A172 (cell line): ENCODE data around the gene STRC. TPM values are rescaled to one million over a fixed set of nuclear protein-coding genes. Genes with fewer than 3 reads are reported as not detected.
"Not testable (repeated sequence)": the region's sequence is repeated elsewhere in the genome, so short reads cannot be mapped to it uniquely, and the experiment has no call there.

Experiments
- DNase-seq: peaks from one replicate; pipeline ENCODE4 v3.0.0-alpha.2; 2015; ENCODE audit warnings: low spot score
- total RNA-seq: library from RNA; depleted of rRNA; stranded (reverse); fragments of >200 nt; shearing (Covaris generic); gene quantifications from 2 replicates; pipeline ENCODE4 v1.2.3, GENCODE V29; 2014; rRNA removed

Gene STRC
- total RNA-seq: not detected in 2 replicates

DNA sequence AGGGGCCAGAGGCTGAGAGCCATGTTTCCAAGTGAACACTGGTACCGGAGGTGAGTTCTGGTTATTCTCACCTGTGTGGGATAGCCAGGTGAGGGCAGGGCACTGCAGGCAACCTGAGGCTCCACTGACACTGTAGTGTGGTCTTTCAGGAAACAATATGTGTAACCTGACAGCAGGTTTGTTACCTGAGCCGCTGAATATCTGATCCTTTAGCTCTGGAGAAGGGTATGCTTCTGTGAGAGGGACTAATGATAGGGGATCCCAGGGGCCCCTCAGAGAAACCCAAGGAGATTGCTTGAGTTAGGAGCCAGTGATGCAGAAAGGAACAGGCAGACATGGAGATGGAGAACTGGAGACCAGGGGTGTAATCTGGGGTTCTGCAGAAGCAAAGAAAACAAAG lies at the start of gene STRC:
Gene STRC, minus strand, starts transcription at position 101 of the 400 bp plus-strand sequence. Its CDS starts 78 bp downstream, at position 23.
- not testable (repeated sequence) for DNase-seq

DNA sequence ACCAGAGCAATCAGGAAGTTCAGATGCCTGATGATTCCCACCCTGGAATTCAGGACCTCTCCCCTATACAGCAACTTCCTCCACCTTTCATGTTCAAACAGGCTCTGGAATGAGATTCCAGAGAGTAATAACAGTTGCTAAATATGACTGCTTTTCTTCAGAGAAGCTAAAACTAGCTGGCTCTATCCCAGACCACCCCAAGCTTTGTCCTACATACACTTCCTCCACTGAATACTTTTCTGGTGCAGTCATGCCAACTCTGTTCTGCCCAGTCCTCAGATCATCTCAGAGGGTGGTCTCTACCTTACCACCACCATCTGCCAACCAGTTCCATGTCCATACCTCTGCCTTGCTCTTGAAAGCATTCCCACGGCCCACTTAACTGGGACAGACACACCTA lies 47.6 kb upstream of the STRC start:
- not testable (repeated sequence) for DNase-seq

DNA sequence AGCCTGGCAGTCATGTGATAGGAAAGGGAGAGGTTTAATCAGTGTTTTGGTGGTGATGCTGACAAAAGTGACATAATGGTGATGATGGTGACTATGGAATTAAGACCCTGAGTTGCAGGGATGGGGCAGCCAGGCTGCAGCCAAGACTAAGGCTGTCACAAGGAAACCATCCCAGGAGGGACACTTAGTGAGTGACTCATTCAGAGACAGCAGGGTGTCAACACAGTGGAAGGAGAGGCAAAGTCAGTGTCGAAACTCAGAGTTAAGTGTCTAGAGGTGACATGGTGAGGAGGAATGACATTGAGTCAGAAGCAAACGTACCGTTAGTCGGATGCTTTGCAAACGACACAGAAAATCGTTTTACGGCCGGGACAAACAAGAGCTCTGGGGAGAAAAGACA lies 44.7 kb upstream of the STRC start:
- DNase-seq: not testable (repeated sequence)

DNA sequence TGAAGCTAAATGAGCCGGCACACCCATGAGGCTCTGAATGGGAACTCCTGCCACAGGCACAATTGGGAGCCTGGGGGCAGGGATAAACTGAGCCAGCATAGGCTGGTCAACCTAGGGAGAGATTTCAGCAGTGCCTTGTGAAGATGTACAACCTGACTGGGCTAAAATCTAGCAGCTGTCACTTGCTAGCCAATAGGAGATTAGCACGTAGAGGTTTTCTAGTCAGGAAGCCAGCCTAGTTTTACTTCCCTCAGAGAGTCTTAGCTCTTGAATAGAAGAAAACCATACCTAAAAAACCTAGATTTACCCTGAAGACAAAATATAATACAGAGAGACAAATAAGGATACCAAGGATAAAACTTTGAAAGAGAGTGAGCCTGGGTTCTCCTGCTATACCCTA lies 43.7 kb upstream of the STRC start:
- DNase-seq: not testable (repeated sequence)

DNA sequence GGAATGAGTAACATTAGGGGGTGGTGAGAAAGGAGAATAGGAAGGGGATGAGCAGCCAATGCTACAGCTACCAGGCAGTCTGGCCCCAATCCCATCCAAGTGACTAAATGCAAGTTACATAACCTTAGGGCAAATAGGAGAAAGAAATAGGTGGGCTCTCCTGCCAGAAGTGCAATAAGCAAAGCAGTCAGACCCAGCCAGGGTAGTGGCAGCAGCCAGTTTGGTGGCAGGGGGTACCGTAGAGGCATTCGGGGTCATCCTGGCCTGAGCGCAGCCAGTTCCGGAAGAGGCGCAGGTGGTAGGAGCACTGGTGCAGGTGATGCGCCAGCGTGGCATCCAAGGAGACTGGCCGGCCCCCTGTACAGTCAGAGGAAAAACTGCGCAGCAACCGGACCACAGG lies 41.1 kb upstream of the STRC start:
- not testable (repeated sequence) for DNase-seq

DNA sequence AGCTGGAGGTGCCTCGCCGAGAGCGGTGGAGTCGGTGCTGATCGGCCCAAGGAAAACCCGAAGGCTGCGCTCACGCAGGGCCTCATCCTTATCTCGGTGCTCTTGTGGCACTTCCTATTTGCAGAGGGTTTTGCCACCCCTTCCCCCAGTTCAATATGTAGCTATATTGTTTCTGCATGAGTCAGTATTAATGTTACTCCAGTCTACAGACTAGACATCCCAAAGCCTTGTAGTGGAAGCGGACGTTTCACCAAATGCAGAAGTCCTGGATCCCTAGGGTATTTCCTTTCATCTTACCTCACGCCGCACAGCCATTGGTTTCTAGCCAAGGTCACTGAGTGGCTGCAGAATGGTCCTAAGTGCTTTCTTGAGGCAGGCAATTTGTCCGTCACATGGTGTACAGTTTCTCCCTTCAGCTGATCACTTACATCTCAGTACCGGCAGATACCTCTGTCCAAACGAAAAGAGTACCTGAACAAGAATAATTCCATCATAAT lies 30.9 kb upstream of the STRC start:
- not testable (repeated sequence) for DNase-seq

DNA sequence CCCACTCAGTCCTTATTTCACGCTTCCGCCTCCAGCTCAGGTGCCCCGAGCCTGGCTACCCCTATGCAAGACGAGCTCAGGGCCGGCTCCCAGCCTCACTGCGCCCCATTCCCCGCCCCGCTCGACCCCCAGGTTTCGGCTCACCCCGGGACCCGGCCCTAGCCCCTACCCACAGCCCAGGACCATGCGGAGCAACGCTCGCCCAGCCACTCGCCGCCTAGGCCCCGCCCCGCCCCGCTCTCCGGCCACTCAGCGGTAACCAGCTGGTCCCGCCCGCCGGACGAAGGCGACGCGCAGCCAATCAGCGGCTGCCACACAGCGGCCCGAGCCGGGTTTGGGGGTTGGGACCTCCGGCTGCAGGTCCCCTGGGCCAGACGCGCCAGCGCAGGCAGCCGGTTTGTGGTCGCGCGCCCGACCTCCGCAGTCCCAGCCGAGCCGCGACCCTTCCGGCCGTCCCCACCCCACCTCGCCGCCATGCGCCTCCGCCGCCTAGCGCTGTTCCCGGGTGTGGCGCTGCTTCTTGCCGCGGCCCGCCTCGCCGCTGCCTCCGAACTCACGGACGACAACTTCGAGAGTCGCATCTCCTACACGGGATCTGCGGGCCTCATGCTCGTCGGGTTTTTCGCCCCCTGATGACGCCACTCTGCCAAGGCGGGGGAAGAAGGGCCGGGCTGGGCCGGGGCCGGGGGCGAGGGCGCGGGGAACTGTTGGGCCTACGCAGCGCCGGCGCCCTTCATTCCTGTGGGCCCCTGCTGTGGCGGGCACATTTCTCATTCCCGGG lies 30.2 kb upstream of the STRC start, which contains the start of gene CATSPER2:
Gene CATSPER2, minus strand, starts transcription at position 196 of the 781 bp plus-strand sequence. CDS start 783 bp downstream, outside the sequence.
- no peak for DNase-seq

DNA sequence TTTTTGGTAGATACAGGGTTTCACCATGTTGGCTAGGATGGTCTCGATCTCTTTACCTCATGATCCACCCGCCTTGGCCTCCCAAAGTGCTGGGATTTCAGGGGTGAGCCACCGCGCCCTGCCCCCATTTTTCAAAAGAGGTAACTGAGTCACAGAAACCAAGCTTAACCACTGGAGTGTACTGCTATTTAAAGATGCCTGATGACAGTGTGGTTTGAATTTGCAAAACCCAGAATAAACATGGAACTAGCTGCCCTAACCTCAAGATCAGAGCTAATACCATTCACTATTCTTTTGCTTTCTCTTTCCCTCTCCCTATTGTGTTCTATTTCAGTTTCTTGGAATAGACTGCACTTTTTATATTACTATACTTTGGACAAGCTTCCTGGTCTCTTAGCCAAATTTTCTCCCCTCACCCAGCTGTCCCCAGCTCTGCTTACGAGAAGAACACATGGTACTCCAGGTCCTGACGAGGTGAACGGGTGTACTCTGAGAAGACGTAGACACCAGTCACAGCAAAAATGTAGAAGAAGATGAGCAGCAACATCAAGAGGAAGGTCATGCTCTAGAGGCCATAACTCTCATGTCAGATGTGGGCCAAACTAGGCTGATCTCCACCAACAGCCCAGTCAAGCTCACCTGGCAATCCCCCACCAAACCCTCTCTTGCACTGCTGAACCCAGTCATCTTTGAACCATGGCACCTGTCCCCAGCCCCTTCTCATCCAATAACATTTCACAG lies 20.0 kb upstream of the STRC start:
- DNase-seq: not testable (repeated sequence)

DNA sequence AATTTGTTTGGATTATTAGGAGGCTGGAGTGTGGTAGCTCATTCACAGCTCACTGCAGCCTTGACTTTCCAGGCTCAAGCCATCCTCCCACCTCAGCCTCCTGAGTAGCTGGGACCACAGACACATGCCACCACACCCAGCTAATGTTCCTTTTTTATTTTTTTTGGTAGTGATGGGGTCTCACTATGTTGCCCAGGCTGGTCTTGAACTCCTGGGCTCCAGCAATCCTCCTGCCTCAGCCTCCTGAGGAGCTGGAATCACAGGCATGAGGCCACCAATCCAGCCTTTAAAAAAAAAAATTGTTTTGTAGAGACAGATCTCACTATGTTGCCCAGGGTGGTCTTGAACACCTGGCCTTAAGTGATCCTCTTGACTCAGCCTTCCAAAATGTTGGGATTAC lies 8.3 kb upstream of the STRC start:
- not testable (repeated sequence) for DNase-seq

DNA sequence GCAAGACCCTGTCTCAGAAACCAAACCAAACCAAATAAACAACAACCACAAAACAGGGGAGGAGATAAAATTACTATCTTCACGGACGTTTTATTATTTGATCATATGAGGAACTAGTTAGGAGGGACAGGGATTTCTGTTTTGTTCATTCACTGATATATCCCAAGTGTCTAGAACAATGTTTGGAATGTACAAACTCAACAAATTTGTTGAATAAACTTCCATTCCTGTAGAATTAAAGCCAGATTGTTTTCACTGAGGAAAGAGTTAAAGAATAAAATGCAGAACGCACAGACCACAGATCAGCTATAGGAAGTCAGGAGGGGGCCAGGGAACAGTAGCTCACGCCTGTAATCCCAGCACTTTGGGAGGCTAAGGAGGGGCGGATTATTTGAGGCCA lies 6.5 kb upstream of the STRC start:
- no peak for DNase-seq

DNA sequence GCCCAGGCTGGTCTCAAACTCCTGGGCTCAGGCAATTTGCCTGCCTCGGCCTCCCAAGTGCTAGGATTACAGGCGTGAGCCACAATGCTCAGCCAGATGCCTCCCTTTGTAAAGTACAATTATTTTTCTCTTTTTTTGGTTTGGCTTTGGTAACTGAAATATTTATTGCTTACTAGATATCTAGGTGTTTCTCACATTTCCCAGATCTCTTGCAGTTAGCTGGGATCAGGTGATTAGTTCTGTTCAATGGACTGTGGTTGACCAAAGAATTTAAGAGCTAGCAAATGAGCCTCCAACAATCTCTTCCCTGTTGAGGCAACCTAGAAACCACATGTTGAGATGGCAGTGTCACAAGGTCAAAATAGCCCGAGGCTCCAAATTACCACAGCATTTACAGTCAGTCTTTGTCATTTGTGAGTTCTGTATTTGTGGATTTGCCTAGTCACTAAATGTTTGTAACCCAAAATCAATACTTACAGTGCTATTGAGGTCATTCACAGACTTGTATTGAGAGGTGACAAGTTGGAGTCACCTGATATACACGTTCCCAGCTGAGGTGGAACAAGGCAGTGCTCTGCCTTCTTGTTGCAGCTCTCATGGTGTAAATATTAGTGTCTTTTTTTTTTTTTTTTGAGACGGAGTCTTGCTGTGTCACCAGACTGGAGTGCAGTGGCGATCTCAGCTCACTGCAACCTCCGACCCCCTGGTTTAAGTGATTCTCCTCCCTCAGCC lies 3.6 kb upstream of the STRC start:
- DNase-seq: peak; percentile 45

DNA sequence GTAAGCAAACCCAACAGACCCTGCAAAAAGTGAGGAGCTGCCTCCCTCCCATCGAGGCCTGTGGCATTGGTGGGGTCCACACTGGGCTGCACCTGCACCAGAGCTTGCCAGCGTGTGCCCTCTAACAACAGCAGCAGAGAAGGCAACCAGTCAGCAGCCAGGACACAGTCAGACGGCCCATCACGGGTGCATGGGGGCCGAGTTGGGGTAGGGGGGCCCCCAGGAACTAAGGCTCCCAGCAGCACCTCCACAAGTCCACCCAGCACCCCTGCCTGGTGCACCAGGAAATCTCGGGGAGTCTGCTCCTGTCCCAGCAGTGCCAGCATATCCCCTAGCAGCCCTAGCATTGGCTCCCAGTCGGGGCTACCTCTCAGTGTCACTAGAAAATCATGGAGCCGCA lies 850 bp downstream of the STRC start:
- DNase-seq: not testable (repeated sequence)

DNA sequence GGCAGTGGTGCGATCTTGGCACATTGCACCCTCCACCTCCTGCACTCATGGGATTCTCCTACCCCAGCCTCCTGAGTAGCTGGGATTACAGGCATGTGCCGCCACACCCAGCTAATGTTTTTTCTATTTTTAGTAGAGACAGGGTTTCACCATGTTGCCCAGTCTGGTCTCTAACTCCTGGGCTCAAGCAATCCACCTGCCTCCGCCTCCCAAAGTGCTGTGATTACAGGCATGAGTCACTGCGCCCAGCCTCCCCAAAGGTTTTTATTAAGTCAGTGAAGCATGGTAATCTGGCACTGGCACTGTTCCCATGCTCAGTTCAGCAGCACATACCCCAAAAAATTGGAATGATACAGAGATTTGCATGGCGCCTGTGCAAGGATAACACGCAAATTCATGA lies 16.4 kb downstream of the STRC start:
- DNase-seq: peak; percentile 73

DNA sequence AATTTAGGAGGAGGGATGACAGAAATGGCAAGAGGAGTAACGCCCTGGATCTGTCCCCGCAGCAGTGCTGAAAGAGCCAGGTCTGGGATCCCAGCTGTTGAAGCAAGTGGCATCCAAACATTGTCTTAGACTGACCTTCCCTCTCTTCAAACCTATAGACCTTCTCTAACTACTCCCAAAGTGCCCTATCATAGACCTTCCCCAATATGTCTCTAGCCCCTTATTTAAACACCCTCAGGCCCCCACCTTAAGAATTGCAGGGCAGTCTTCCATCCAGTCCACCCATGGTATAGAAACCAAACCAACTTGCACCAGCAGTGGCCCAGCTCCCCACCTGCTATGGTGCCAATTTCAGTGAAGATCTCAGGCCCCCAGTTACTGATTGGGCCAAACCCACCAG lies 18.4 kb downstream of the STRC start:
- DNase-seq: not testable (repeated sequence)

DNA sequence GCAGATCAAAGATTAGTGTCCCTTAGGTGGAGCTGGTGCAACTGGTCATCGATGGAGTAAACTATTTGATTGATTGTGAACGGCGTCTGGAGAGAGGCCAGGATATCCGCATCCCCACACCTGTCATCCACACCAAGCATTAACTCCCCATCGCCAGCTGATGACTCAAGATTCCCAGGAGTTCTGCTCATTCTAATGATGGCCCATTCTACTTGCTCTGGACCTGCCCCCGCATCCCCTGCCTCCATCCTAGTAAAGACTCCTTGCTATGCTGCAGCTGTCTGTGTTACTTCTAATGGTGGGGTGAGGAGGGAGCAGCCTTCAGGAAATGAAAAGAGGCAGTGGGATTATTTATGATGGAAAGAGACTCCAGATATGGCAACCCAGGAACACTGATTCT lies 19.5 kb downstream of the STRC start:
- not testable (repeated sequence) for DNase-seq

DNA sequence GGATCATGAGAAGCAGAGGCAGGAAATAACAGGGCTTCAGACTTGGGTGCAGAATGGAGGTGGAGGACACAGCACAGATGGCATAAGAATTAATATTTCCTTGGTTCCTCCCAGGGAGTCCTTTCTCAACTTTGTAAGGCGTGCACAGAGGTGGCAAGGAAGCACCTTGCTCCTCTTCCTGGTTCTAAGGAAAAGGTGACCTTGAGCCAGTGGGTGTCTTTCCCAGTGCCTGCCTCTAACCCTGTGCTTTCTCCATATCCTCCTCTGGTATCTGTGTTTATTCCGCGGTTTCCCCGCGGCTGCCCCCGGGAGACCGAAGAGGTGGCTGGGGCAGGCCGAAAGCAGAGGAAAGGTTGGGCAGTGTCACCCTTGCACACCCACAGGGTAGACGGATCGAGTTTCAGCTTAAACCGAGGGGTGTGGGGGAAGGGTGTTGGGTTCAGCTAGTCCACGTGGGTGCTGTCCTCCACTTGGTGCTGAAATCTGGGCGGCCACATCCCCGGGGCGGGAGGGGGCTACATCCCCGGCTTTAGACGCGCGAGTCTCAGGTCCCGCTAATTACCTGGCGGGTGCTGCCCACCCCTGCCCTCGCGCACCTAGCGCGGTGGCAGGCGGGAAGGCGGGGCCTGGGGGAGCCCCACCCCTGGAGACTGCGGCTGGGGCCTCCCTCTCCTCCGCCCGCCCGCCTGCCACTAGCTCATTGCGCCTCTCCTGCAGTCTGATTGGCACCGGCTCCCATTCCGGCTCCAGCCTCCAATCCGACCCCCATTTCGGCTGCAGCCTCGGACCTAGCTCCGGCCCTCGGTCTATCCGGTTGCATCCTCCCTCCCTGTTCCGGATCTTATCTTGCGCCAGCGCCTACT lies 25.0 kb downstream of the STRC start, which contains the start of gene CKMT1B:
Gene CKMT1B, plus strand, starts transcription at position 700 of the 863 bp plus-strand sequence. CDS start 192 bp downstream, outside the sequence.
- DNase-seq: not testable (repeated sequence)

DNA sequence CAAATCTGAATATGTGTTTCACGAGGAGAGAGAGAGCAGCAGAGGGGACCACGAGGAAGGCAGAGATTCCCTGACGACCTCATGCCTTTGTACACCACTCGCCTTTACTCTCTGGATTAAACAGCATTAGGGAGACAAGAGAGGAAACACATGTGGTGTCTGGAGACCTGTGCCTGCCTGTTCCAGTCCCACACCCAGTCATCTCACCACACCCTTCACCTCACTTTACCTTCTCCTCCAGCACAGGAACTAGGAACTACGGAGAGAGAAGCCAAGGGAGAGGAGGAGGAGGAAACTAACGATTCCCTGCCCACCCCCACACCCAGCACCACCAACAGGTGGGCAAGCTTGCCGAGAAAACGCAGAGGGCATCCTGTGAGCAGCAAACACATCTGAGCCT lies 25.8 kb downstream of the STRC start:
- DNase-seq: not testable (repeated sequence)

DNA sequence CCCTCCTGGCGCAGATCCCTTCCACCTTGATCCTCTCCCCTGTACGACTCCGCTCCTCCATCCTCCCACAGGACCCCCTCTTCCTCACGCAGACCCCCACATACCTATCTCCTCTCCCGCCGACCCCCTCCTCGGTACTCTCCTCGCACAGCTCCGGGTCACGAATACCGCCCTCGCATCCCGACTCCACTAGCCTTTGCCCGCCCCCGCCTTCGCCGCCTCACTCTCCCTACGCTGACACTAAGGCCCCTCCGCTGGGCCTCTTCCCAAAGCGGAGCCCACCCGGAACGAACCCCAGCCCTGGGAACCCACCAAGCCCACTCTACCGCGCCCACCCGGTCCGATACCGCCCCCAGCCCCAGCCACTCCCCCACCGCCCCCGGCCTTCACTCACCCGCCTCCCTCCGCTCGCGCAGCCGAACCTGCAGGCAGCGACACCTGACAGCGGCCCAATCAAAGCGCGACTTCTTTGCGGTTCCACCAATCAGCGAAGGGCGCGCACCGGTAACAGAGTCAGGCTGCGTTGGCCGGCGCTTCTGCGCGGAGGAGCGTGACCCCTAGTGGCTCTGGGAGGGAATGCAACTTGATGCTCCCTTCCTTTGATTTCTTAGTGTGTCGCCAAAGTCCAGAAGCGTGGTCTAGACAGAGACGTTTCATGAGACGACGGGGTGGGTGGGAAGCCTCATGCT lies 28.7 kb downstream of the STRC start, which contains the start of gene PPIP5K1:
Gene PPIP5K1, minus strand, starts transcription at position 431 of the 689 bp plus-strand sequence. CDS start 5,704 bp downstream, outside the sequence.
- not testable (repeated sequence) for DNase-seq

DNA sequence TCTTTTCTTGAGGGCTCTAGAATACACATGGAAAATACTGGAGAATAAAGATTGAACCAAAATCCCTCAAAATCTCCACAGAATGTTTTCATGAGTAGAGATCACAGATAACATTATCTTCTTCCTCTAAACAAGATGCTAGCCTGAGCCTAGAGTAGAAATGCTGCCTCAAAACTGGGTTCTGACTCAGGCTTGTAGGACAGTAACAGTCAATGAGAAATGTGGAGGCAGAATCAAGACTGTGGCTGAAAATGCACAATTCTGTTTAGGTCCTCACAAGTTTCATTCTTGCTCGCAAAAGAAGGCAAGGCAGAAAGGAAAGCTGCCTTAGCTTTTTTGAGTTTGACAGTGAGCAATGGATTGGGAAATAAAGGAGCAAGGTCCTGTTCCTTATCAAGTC lies 44.0 kb downstream of the STRC start:
- not testable (repeated sequence) for DNase-seq

DNA sequence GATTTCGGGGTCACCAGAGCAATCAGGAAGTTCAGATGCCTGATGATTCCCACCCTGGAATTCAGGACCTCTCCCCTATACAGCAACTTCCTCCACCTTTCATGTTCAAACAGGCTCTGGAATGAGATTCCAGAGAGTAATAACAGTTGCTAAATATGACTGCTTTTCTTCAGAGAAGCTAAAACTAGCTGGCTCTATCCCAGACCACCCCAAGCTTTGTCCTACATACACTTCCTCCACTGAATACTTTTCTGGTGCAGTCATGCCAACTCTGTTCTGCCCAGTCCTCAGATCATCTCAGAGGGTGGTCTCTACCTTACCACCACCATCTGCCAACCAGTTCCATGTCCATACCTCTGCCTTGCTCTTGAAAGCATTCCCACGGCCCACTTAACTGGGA lies 52.0 kb downstream of the STRC start:
- DNase-seq: not testable (repeated sequence)
